GM12872 (cell line): ENCODE data around the gene LPP.

ENCODE experiments used
- TF ChIP-seq, protein P1 (sequence below): IDR thresholded peaks from 3 replicates; pipeline ENCODE4 v1.5.1; 2011; ENCODE audit warnings: low read depth, mild to moderate bottlenecking, low read length, moderate library complexity; ENCODE audit not compliant: insufficient read depth

Gene LPP

GRCh38 chr3:188468662-188469061 lies 314.7 kb downstream of the LPP start:
- TF ChIP-seq, protein P1, sequence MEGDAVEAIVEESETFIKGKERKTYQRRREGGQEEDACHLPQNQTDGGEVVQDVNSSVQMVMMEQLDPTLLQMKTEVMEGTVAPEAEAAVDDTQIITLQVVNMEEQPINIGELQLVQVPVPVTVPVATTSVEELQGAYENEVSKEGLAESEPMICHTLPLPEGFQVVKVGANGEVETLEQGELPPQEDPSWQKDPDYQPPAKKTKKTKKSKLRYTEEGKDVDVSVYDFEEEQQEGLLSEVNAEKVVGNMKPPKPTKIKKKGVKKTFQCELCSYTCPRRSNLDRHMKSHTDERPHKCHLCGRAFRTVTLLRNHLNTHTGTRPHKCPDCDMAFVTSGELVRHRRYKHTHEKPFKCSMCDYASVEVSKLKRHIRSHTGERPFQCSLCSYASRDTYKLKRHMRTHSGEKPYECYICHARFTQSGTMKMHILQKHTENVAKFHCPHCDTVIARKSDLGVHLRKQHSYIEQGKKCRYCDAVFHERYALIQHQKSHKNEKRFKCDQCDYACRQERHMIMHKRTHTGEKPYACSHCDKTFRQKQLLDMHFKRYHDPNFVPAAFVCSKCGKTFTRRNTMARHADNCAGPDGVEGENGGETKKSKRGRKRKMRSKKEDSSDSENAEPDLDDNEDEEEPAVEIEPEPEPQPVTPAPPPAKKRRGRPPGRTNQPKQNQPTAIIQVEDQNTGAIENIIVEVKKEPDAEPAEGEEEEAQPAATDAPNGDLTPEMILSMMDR, result no peak

- TF ChIP-seq, protein P1, result no peak
Observed at GRCh38 chr3:188469228-188469885, 315.4 kb downstream of the LPP start.

- TF ChIP-seq, protein P1, result no peak
Observed at GRCh38 chr3:188470508-188471130, 316.7 kb downstream of the LPP start.

GRCh38 chr3:188471723-188472122 lies 317.8 kb downstream of the LPP start:
- TF ChIP-seq, protein P1, result no peak

GRCh38 chr3:188472336-188472735 lies 318.4 kb downstream of the LPP start:
- TF ChIP-seq, protein P1, result no peak

GRCh38 chr3:188473045-188473444 lies 319.1 kb downstream of the LPP start:
- TF ChIP-seq, protein P1, result no peak

DNA sequence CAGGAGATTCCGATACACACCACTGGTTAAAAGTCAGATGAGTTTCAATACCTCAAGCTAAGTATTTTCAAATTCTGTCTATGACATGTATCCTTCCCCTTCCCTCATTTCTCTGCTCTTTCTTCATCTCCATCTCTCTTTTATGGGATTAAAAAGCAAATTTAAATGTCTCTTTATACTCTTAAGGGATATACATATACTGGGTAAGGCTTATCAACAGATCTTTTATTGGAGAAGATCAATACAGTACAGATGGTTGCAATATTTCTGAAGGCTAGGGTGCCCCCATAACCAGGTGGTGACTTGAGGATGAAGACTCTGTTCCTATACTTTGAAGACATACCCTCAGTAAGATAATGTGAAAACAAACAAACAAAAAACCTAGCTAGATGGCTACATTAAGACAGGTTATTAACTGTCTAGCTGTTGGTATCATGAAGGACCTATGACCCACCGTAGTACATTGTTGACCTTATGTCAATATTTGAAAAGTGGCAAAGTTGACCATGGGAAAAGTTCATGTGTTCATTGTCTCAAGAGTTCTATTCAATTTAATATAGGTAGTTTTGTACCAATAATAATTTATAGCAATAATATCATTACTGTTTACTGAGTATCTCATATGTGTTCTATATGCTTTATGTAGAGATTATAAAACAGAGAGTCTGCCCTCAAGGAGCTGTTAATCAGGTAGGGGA lies 319.8 kb downstream of the LPP start:
- TF ChIP-seq, protein P1, result no peak
